H1 (cell line): ENCODE data around the gene ANK3. TPM values are rescaled to one million over a fixed set of nuclear protein-coding genes. Genes with fewer than 3 reads are reported as not detected.

Experiments
- CTCF ChIA-PET: fragments of 300-600 bp; sonication (Branson Sonifier 250); formaldehyde crosslinking; loops from one replicate; lab custom pipeline; 2021; ENCODE audit not compliant: partially characterized antibody; lab: Charles Lee
- POLR2A ChIA-PET: fragments of 300-600 bp; sonication (Branson Sonifier 250); formaldehyde crosslinking; loops from one replicate; lab custom pipeline; 2021; ENCODE audit warnings: inconsistent platforms; ENCODE audit not compliant: partially characterized antibody; lab: Charles Lee
- DNase-seq, 2 experiments: peaks; one replicate each; pipeline versions ENCODE4 v3.0.0 to v3.0.0-alpha.2; 2010 to 2022; ENCODE audit warnings: low spot score in 2 of 2, low read depth in 1 of 2, mixed read lengths in 1 of 2
- FAIRE-seq: peaks from 2 replicates; lab custom pipeline; 2011; peaks lifted over from hg19 to GRCh38; lab: Jason Lieb, UNC
- H2AFZ ChIP-seq: 2 replicates; pipeline ENCODE4 v1.8.1; 2012; ENCODE audit warnings: low read length, inconsistent platforms
- H2AK5ac ChIP-seq: 2 replicates; pipeline ENCODE4 v1.6.1; 2013; ENCODE audit warnings: low read depth, low read length
- H2BK120ac ChIP-seq: replicated peaks from 2 replicates; pipeline ENCODE3; 2013; ENCODE audit warnings: low read depth, low read length, inconsistent platforms
- H2BK12ac ChIP-seq: 2 replicates; pipeline ENCODE4 v1.6.1; 2013; ENCODE audit warnings: low read depth, low read length
- H2BK15ac ChIP-seq: 2 replicates; pipeline ENCODE4 v1.6.1; 2013; ENCODE audit warnings: low read length
- H2BK20ac ChIP-seq: 2 replicates; pipeline ENCODE4 v1.6.1; 2013; ENCODE audit warnings: low read length
- H2BK5ac ChIP-seq: 2 replicates; pipeline ENCODE4 v1.6.1; 2013; ENCODE audit warnings: low read depth, low read length
- H3K14ac ChIP-seq: 2 replicates; pipeline ENCODE4 v1.6.1; 2013; ENCODE audit warnings: inconsistent platforms; ENCODE audit not compliant: insufficient read length
- H3K18ac ChIP-seq: 2 replicates; pipeline ENCODE4 v1.6.1; 2013; ENCODE audit warnings: low read length; ENCODE audit errors: extremely low read depth
- H3K23ac ChIP-seq: 2 replicates; pipeline ENCODE4 v1.6.1; 2013; ENCODE audit warnings: inconsistent platforms; ENCODE audit not compliant: insufficient read length
- H3K23me2 ChIP-seq: 2 replicates; pipeline ENCODE4 v1.6.1; 2013; ENCODE audit warnings: low read depth, low read length
- H3K27ac ChIP-seq: 2 replicates; pipeline ENCODE4 v1.6.1; 2011; ENCODE audit warnings: low read depth, low read length, inconsistent platforms
- H3K27me3 ChIP-seq, 4 experiments: replicated peaks in 1 of 4; 1 replicate in 1 of 4; 2 replicates in 3 of 4; pipeline versions ENCODE4 v1.6.1 to v1.8.1; 2011 to 2013; ENCODE audit warnings: low read length in 3 of 4, mild to moderate bottlenecking in 3 of 4, inconsistent platforms in 2 of 4, mixed read lengths in 2 of 4, moderate library complexity in 1 of 4; ENCODE audit not compliant: control insufficient read depth in 3 of 4, insufficient read depth in 3 of 4; ENCODE audit errors: extremely low read depth in 1 of 4
- H3K36me3 ChIP-seq, 4 experiments: 2 replicates each; pipeline versions ENCODE4 v1.6.1 to v1.8.1; 2011 to 2013; ENCODE audit warnings: mild to moderate bottlenecking in 4 of 4, low read length in 3 of 4, moderate library complexity in 2 of 4, control low read depth in 1 of 4, inconsistent platforms in 1 of 4; ENCODE audit not compliant: insufficient read depth in 4 of 4, control insufficient read depth in 2 of 4
- H3K4ac ChIP-seq: replicated peaks from 2 replicates; pipeline ENCODE3; 2013; ENCODE audit warnings: low read length, low read depth, mixed read lengths, inconsistent platforms; ENCODE audit not compliant: insufficient read length
- H3K4me1 ChIP-seq, 4 experiments: replicated peaks in 1 of 4; 1 replicate in 1 of 4; 2 replicates in 3 of 4; pipeline versions ENCODE4 v1.6.1 to v1.8.1; 2011 to 2013; ENCODE audit warnings: low read length in 3 of 4, inconsistent platforms in 2 of 4, mixed read lengths in 1 of 4; ENCODE audit not compliant: insufficient read depth in 4 of 4, control insufficient read depth in 3 of 4
- H3K4me2 ChIP-seq, 2 experiments: 2 replicates each; pipeline versions ENCODE4 v1.6.1 to v1.8.1; 2011 to 2013; ENCODE audit warnings: low read depth in 2 of 2, low read length in 2 of 2, control low read depth in 1 of 2, inconsistent platforms in 1 of 2, mild to moderate bottlenecking in 1 of 2; ENCODE audit not compliant: insufficient read depth in 1 of 2
- H3K4me3 ChIP-seq, 4 experiments: fragments of 200-600, 300-600 bp in 1 of 4; sonication (generic), shearing (Covaris generic), sonication (Bioruptor Twin) in 1 of 4; 2 replicates each; pipeline versions ENCODE4 v1.5.1 to v1.8.1; 2011 to 2016; ENCODE audit warnings: low read length in 4 of 4, low read depth in 3 of 4, control low read depth in 2 of 4, inconsistent platforms in 2 of 4, mild to moderate bottlenecking in 2 of 4, mixed read lengths in 1 of 4, moderate library complexity in 1 of 4; ENCODE audit not compliant: insufficient read depth in 2 of 4; ENCODE audit errors: extremely low read depth in 1 of 4
- H3K56ac ChIP-seq: replicated peaks from 2 replicates; pipeline ENCODE3; 2013; ENCODE audit warnings: low read depth, mild to moderate bottlenecking, mixed read lengths, low read length, inconsistent platforms; ENCODE audit not compliant: insufficient read length
- H3K79me1 ChIP-seq: 2 replicates; pipeline ENCODE4 v1.6.1; 2013; ENCODE audit warnings: low read depth, low read length, control low read depth
- H3K79me2 ChIP-seq, 2 experiments: 2 replicates each; pipeline versions ENCODE4 v1.6.1 to v1.8.1; 2012 to 2013; ENCODE audit warnings: low read length in 2 of 2, mild to moderate bottlenecking in 2 of 2, inconsistent platforms in 1 of 2; ENCODE audit not compliant: insufficient read depth in 2 of 2, control insufficient read depth in 1 of 2
- H3K9ac ChIP-seq, 4 experiments: replicated peaks in 1 of 4; 1 replicate in 1 of 4; 2 replicates in 3 of 4; pipeline versions ENCODE4 v1.6.1 to v1.8.1; 2011 to 2013; ENCODE audit warnings: low read depth in 3 of 4, low read length in 3 of 4, control low read depth in 2 of 4, mild to moderate bottlenecking in 2 of 4, moderate library complexity in 2 of 4, inconsistent platforms in 1 of 4; ENCODE audit errors: extremely low read depth in 1 of 4
- H3K9me3 ChIP-seq, 2 experiments: 2 replicates each; pipeline versions ENCODE4 v1.6.1 to v1.8.1; 2012 to 2013; ENCODE audit warnings: mild to moderate bottlenecking in 2 of 2, moderate library complexity in 2 of 2, control low read depth in 1 of 2, inconsistent platforms in 1 of 2, low read depth in 1 of 2, low read length in 1 of 2, mixed read lengths in 1 of 2; ENCODE audit not compliant: insufficient read depth in 2 of 2
- H4K20me1 ChIP-seq, 2 experiments: replicated peaks in 1 of 2; 2 replicates each; pipeline versions ENCODE3 to v1.8.1; 2011 to 2013; ENCODE audit warnings: inconsistent platforms in 2 of 2, low read length in 2 of 2, mild to moderate bottlenecking in 1 of 2; ENCODE audit not compliant: insufficient read depth in 2 of 2, control insufficient read depth in 1 of 2
- H4K5ac ChIP-seq: 2 replicates; pipeline ENCODE4 v1.6.1; 2013; ENCODE audit warnings: low read length, low read depth, mixed read lengths, inconsistent platforms; ENCODE audit not compliant: insufficient read length
- H4K8ac ChIP-seq: 2 replicates; pipeline ENCODE4 v1.8.0; 2013; ENCODE audit warnings: mild to moderate bottlenecking, moderate library complexity, low read length, inconsistent platforms; ENCODE audit not compliant: insufficient read depth; ENCODE audit errors: extremely low read depth
- H4K91ac ChIP-seq: replicated peaks from 2 replicates; pipeline ENCODE3; 2013; ENCODE audit warnings: low read length, mixed read lengths, inconsistent platforms; ENCODE audit not compliant: insufficient read length
- BCL11A ChIP-seq, 2 experiments: IDR thresholded peaks; one replicate each; pipeline ENCODE4 v1.6.1; 2011; ENCODE audit warnings: low read depth in 2 of 2, low read length in 2 of 2, mild to moderate bottlenecking in 2 of 2
- CBX5 ChIP-seq: fragments of 300-800, 300-1000 bp; sonication (generic); IDR thresholded peaks from 2 replicates; pipeline ENCODE4 v1.7.1; 2016; ENCODE audit warnings: antibody characterized with exemption, low read length, low read depth
- CHD1 ChIP-seq: IDR thresholded peaks from 2 replicates; pipeline ENCODE4 v1.6.1; 2012; ENCODE audit warnings: low read depth, low read length, improper control_type of control experiment
- CTCF ChIP-seq, 3 experiments: IDR thresholded peaks; 1 replicate in 2 of 3; 2 replicates in 1 of 3; pipeline versions ENCODE4 v1.5.1 to v1.6.1; 2011; ENCODE audit warnings: low read length in 3 of 3, mild to moderate bottlenecking in 3 of 3, inconsistent platforms in 2 of 3, low read depth in 1 of 3, moderate library complexity in 1 of 3; ENCODE audit not compliant: insufficient read depth in 1 of 3; ENCODE audit errors: control extremely low read depth in 1 of 3
- EP300 ChIP-seq, 2 experiments: IDR thresholded peaks; 1 replicate in 1 of 2; 2 replicates in 1 of 2; pipeline ENCODE4 v1.6.1; 2011 to 2012; ENCODE audit warnings: low read depth in 2 of 2, low read length in 2 of 2, mild to moderate bottlenecking in 2 of 2, borderline replicate concordance in 1 of 2, inconsistent platforms in 1 of 2, moderate library complexity in 1 of 2
- HDAC6 ChIP-seq: IDR thresholded peaks from one replicate; pipeline ENCODE4 v1.7.1; 2012; ENCODE audit warnings: low read depth, mild to moderate bottlenecking, inconsistent platforms, low read length, moderate library complexity
- NRF1 ChIP-seq: IDR thresholded peaks from 2 replicates; pipeline ENCODE4 v1.6.1; 2011; ENCODE audit warnings: mild to moderate bottlenecking, low read depth, low read length, improper control_type of control experiment
- POLR2A ChIP-seq, 2 experiments: IDR thresholded peaks; 1 replicate in 1 of 2; 2 replicates in 1 of 2; pipeline ENCODE4 v1.6.1; 2011; ENCODE audit warnings: low read depth in 2 of 2, low read length in 2 of 2, mild to moderate bottlenecking in 2 of 2; ENCODE audit errors: control extremely low read depth in 1 of 2
- RBBP5 ChIP-seq: IDR thresholded peaks from 2 replicates; pipeline ENCODE4 v1.7.1; 2012; ENCODE audit warnings: low read depth, mild to moderate bottlenecking, inconsistent platforms, low read length, moderate library complexity, borderline replicate concordance
- SIX5 ChIP-seq: IDR thresholded peaks from 2 replicates; pipeline ENCODE4 v1.6.1; 2011; ENCODE audit warnings: mild to moderate bottlenecking, low read depth, low read length
- WGBS, 2 experiments: shearing (Covaris generic) in 1 of 2; methylation state at CpG; one replicate each; pipeline versions ENCODE4 v1.1.6 to v1.1.7; 2013 to 2015; ENCODE audit warnings: low lambda C conversion rate in 2 of 2, mixed read lengths in 2 of 2, inconsistent platforms in 1 of 2, low coverage in 1 of 2, missing lambda C conversion rate in 1 of 2; ENCODE audit not compliant: insufficient replicate concordance in 2 of 2, insufficient coverage in 1 of 2, insufficient read length in 1 of 2; ENCODE audit errors: extremely low coverage in 1 of 2, missing lambda C conversion rate in 1 of 2; 5-methylcytosine and 5-hydroxymethylcytosine counted together
- polyA plus RNA-seq, 7 experiments: library from polyadenylated mRNA; depleted of rRNA in 3 of 7; stranded (reverse) in 5 of 7; unstranded in 2 of 7; fragments of >200 nt in 5 of 7; fragments of 200-250 nt in 2 of 7; gene quantifications; 1 replicate in 5 of 7; 2 replicates in 1 of 7; 4 replicates in 1 of 7; pipeline versions ENCODE4 v1.2.1 to v1.2.3, GENCODE V29; 2011 to 2013; ENCODE audit warnings: missing spikeins in 2 of 7, mixed read lengths in 2 of 7
- total RNA-seq: library from RNA; stranded (reverse); fragmentation: NEBNext Ultra II Directional; extraction: Animal tissue kit (Norgen Biotek cat#: 25700); gene quantifications from 2 replicates; pipeline ENCODE4 v1.2.1, GENCODE V29; 2021
- TF ChIP-seq, protein P1 (sequence below): IDR thresholded peaks from 2 replicates; pipeline ENCODE4 v1.6.1; 2012; ENCODE audit warnings: inconsistent platforms

Gene ANK3
- total and polyA plus RNA-seq, 2 of the 8 experiments (the other 6 are each of a cell fraction or from before 2014, with no cell fraction given) = 18.1 to 67.9 TPM

DNA sequence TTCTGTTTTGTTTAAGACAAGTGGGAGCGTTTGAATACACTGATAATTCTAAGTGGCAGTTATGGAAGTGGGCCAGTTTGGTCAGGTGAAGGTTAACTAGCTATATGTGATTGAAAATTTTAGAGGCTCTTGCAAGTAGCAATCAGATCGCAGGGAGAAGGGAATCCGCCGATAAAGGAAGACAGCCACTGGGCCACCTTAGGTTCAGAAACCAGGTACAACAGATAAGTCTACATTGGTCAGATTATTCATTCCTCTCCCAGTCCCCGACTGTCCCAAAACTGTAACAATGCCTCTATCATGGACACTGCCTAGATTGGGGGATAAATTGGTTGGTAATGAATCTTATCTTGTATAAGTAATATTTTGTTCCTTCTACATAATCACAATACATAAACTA is 8.9 kb downstream of the ANK3 start:
- peaks cover 0 to 2% (median 0%) of the 10 kb centered on the region in 4 experiments; a peak in 3 of 7 replicates for H3K4me1 ChIP-seq
- no peak for DNase-seq
- no peak overlapping the region for H3K9ac ChIP-seq

More for the DNA sequence above, 8.9 kb downstream of the ANK3 start:
- 89% methylated on average over 5 of the region's 5 CpGs; no CpG with 5 or more reads in 1 of the 2 experiments for WGBS, 2 experiments
- POLR2A ChIA-PET = no interaction called here
- Histone ChIP-seq H3K36me3 (no peaks in the 10 kb centered on the region), H2AFZ (no peak overlapping the region), H3K4me2 (no peak overlapping the region)
- no peak for TF ChIP-seq RBBP5
- TF ChIP-seq CTCF (IDR thresholded peaks at IDR 0.05; ENCODE audit: control extremely low read depth in 1 of 3, insufficient read depth in 1 of 3, low read depth in 1 of 3, low read length in 3 of 3) = no peak
- no peak for TF ChIP-seq CBX5
- TF ChIP-seq EP300 (IDR thresholded peaks at IDR 0.05; ENCODE audit: borderline replicate concordance in 1 of 2, low read depth in 2 of 2, low read length in 2 of 2) = no peak
- no peak for TF ChIP-seq SIX5
- TF ChIP-seq, protein P1, sequence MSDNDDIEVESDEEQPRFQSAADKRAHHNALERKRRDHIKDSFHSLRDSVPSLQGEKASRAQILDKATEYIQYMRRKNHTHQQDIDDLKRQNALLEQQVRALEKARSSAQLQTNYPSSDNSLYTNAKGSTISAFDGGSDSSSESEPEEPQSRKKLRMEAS = no peak
- TF ChIP-seq BCL11A (IDR thresholded peaks at IDR 0.05; ENCODE audit: low read depth in 2 of 2, low read length in 2 of 2) = no peak
- no peak for TF ChIP-seq CHD1
- TF ChIP-seq NRF1 = no peak
- no peak for TF ChIP-seq HDAC6
- no peak for TF ChIP-seq POLR2A (IDR thresholded peaks at IDR 0.05; ENCODE audit: control extremely low read depth in 1 of 2, low read depth in 2 of 2, low read length in 2 of 2)
- TF ChIP-seq, all 59 proteins: peak for 0
- Histone ChIP-seq H3K56ac (no peak overlapping the region), H3K23ac (no peak overlapping the region), H2BK12ac (no peak overlapping the region), H3K14ac (no peak overlapping the region), H2BK15ac (no peak overlapping the region), H2BK20ac (no peak overlapping the region), H3K9me3 (no peaks in the 10 kb centered on the region), H3K79me2 (no peaks in the 10 kb centered on the region), H3K27ac (no peak overlapping the region), H3K18ac (no peak overlapping the region), H3K27me3 (no peaks in the 10 kb centered on the region), H4K20me1 (peaks cover 0 to 3% of the 10 kb centered on the region in 2 experiments), H2BK120ac (no peak overlapping the region), H3K79me1 (no peaks in the 10 kb centered on the region), H3K23me2 (no peaks in the 10 kb centered on the region), H4K5ac (no peak overlapping the region), H4K91ac (no peak overlapping the region), H3K4ac (no peak overlapping the region), H4K8ac (no peak overlapping the region), H2AK5ac (no peak overlapping the region), H3K4me3 (no peak overlapping the region), H2BK5ac (no peak overlapping the region)
- CTCF ChIA-PET = interaction anchor here (0.9 to 1.5 kb wide), 2 partner anchors 11 to 14 kb away, joined by 3 to 5 read pairs; no protein-coding TSS in a partner anchor
- FAIRE-seq = no peak
